NCI-H748 (cell line): ENCODE measurements around the gene TRIM29.

Experiments used
- DNase-seq: peaks from one replicate; lab custom pipeline; 2025; ENCODE audit not compliant: unreplicated experiment; lab: John Stamatoyannopoulos, UW

The TRIM29 gene

GRCh38 chr11:120097721-120098385 lies 40.1 kb downstream of the TRIM29 start:
- DNase-seq = no peak

- no peak for DNase-seq
These were observed 41.3 kb downstream of the TRIM29 start for GRCh38 chr11:120096369-120097191.

DNA sequence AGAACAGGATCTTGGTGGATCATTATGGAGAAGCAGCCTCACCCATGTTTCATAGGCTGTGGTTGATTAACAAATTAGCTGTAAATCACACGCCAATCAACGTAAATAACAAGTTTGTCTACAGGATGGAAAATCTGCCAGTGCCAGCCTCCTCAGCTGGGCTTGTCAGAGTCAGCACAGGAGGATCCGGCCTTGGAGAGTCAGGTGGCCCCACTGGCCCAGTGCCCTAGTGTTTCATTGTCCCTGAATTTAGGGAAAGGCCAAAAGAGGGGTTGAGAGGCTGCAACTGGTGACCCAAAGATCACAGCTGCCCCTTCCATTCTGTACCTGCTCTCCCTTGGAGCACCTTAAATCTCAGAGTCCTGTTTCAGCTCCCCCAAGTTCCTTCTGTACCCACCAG lies 42.4 kb downstream of the TRIM29 start:
- no peak for DNase-seq

DNA sequence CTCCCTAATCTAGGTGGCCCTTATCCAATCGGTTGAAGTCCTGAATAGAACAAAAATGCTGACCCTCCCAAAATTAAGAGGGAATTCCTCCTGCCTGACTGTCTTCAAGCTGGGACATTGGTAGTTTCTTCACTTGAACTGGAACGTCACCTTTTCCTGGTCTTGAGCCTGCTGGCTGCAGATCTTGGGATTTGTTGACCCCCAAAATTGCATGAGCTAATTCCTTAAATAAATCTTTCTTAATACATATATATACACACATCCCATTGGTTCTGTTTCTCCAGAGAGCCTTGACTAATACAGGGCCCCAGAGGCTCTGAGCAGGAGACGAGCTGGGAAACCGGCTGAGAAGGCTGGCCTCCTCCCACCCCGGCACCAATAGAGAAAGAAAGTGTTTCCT lies 46.2 kb downstream of the TRIM29 start:
- no peak for DNase-seq

- DNase-seq = no peak
These were observed 46.8 kb downstream of the TRIM29 start for GRCh38 chr11:120091121-120091520.

GRCh38 chr11:120090411-120090810 lies 47.5 kb downstream of the TRIM29 start:
- DNase-seq = no peak

GRCh38 chr11:120089036-120090001 lies 48.6 kb downstream of the TRIM29 start:
- no peak for DNase-seq

- no peak for DNase-seq
These were observed 49.9 kb downstream of the TRIM29 start for GRCh38 chr11:120088056-120088455.

DNA sequence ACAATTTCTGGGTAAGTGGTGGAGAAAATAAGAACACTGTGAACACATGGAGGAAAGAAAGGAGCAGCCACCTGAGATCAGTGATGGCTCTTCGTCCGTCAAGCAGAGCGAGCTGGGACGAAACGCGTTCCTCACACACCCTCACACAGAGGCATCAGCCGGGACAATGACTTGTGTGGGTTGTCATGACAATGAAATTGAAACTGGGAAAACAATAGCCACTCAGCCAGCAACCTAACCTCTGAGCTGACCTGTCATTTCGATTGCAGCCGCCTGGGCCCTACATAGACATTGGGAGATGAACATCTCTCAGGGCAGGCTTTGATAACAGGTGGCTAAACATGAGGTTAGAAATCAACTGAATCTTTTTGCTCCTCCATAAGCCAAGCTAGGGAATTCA lies 51.3 kb downstream of the TRIM29 start:
- peak; percentile 31 for DNase-seq

- no peak for DNase-seq
These were observed 57.9 kb downstream of the TRIM29 start for GRCh38 chr11:120079750-120080610.

GRCh38 chr11:120078397-120078796 lies 59.5 kb downstream of the TRIM29 start:
- DNase-seq = no peak

DNA sequence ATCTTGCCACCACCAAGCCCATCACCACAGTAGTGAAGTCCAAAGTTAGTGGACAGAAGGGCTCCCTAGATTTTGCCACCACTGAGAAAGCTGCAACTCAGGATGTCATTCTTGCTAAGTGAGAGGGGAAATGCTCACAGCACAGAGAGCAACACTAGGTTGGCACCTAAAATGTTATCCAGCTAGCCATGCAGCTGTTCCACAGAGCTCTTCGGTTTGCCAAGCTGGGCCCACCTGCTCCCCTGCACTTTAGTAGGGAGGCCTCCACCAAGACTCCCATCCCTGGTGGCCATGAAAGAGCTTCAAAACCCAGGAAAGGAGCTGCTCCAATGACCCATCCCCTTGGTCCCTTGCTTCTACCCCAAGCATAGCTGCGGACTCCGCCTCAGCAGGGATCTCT lies 63.8 kb downstream of the TRIM29 start:
- DNase-seq = no peak

- DNase-seq = peak; percentile 2
These were observed 64.7 kb downstream of the TRIM29 start for GRCh38 chr11:120073196-120073595.

- peak; percentile 7 for DNase-seq
These were observed 69.8 kb downstream of the TRIM29 start for GRCh38 chr11:120068114-120068573.

DNA sequence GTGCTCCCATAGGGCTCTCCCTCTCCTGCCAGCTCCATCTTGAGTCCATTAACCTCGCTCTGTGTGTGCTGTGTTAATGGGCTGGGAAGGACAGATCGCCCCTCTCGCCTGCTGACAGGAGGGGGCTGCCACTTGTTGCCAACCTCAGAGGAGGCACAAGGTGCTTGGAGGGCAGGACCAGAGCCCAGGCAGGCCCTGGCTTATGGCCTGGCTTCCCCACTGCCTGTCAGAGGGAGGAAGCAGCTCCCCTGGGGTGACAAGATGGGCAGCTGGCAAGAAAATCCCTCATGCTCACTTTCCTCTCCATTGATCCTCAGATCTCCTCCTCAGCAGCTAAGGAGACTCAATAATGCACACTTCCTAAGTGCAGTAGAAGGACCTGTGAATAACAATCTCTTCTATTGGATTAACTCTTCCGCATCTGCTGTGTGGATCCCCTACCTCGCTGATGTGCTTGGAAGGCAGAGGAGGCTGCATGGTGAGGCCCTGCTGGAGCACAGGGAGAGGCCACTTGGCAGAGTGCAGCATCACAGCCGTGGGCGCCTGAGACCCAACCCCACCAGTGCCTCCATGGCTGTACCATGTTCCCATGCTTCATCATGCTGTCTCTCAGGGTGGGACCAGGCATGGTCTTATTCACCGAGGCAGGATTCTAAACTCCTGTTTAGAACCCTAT lies 70.3 kb downstream of the TRIM29 start:
- DNase-seq = no peak

DNA sequence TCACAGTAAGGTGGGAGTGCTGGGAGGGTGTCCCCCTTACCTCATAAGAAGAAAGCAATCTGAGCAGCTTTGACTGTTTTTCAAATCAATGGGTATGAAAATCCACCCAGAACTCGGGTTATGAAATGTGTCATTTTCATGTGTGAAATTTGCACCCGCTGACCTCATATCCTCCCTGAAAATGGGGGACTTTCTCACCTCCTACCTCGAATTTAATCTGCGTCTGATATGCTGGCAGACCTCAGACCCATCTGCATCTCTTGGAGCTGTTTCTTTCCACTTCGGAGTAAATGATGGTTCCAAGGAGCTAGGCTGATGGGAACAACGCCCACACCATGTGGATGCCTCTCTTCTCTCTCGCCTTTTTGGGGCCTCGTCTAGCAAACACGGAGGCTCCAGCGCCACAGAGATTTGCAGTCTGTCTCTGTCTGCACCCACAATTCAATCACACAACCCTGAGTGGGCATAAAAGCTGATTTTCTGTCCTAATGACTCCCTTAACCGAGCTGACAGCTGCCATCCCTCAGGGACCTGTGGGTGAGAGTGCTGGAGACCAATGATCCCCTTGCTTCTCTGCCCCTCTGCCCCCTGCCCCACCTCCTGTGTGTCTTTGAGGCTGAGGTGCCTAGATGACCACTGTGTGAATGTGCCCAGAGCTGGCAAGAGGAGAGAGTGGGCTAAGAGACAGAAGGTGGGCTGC lies 71.0 kb downstream of the TRIM29 start:
- DNase-seq = no peak

DNA sequence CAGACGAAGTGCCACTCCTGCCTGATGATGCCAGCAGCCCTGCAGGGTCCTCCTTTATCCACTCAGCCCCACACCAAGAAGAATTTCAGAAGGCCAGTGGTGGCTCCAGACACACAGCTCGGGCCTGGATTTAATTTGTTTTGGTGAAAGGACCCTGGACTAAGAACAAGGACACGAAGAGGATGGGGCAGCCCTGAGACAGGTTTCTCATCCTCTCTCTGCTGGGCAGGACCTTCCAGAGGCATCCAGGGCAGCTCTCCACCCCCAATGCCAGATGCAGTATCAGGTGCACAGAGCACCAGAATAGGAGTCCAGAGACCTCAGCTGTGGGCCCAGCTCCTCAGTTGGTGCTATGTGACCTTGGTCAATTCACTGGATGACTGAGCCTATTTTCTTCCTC lies 72.0 kb downstream of the TRIM29 start:
- DNase-seq = no peak

DNA sequence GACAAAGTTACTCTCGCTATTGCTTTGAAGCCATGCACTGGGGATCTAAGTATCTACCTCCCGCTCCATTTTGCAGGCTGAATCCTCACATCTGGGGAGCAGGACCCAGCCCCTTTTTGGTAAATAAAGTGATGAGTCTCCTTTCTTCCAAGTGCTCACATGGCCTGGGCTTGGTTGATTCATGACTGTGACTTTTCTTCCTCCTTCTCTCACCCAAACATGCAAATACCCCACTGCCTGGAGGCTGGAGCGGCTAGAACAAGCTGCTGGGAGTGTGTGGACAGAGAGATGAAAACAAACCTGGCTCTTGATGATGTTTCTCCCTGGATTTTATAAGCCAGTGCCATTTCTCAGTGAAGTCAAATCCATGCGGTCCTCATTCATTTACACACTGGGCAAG lies 72.7 kb downstream of the TRIM29 start:
- no peak for DNase-seq

DNA sequence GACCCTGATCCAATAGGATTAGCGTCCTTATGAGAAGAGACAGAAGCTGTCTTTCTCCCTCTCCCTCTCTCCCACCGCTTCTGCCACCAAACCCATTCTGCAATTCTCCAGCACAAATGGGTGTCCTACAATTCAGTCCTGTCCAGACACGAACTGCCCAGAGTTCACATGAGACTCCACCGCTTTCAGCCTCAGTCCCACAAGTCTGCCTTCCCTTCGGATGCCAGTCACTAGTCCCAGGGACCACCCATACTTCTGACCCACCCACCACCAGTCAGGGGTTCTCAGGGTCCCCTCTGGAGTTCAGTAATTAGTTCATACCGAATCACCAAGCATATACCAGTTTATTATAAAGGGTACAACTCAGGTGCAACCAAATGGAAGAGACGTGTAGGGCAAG lies 73.6 kb downstream of the TRIM29 start:
- DNase-seq = no peak
